ENCODE results near the gene ZNF678.

- TF ChIP-seq GATA3 (IDR thresholded peaks at IDR 0.05; ENCODE audit: low read depth, low read length), result no peak
- TF ChIP-seq GATA2 (IDR thresholded peaks at IDR 0.05; ENCODE audit: low read depth, low read length), result no peak
Observed at GRCh38 chr1:227666286-227666685, 102.9 kb downstream of the ZNF678 start.

Data from SH-SY5Y (cell line).